NCI-H526 treated with DMSO at 0.1 percent for 48 hours (cell line): ENCODE results near the gene MACO1.
"Not testable (repeated sequence)": the region's sequence is repeated elsewhere in the genome, so short reads cannot be mapped to it uniquely, and the experiment has no call there.

Source experiments
- DNase-seq: peaks from one replicate; lab custom pipeline; 2025; lab: John Stamatoyannopoulos, UW

Gene MACO1

DNA sequence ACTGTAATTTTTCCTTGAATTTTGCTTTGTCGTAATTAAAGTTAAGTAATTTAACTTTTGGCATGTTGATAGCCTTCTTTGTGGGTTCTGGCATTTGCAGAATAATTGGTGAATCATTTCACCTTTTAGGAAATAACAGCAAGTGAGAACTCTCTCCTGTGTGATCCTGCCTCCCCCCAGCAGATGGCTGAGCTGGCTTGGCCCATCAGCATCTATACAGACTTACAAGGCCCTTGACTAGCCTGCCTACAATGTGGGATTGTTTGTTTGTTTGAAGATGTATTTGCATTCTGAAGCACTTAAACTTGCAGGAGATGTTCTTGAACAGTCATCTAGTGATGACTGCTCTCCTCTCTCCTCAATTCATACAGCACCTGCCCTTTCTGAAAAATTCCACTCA is 55.9 kb downstream of the MACO1 start:
- DNase-seq, result no peak

GRCh38 chr1:25487628-25488027 is 56.9 kb downstream of the MACO1 start:
- DNase-seq, result no peak

GRCh38 chr1:25492323-25492722 is 61.6 kb downstream of the MACO1 start:
- no peak for DNase-seq

DNA sequence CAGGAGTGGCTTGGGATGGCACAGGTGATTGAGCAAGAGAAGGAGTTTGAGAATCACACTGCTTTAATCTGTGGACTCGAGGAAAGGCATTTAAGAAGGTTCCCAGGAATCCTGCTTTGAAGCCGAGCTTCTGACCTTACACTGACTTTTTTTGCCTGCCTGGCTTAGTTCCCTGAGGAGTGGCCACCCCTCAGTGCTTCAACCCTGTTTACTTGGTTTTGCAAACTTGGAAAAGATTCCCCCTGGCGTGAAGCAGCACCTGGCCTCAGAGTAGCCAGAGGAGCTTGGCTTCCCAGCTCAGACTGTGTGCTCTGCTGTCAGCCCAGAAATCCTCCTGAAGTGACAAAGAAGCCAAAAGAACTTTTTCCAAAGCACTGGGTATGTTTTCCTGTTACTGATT is 64.3 kb downstream of the MACO1 start:
- no peak for DNase-seq

DNA sequence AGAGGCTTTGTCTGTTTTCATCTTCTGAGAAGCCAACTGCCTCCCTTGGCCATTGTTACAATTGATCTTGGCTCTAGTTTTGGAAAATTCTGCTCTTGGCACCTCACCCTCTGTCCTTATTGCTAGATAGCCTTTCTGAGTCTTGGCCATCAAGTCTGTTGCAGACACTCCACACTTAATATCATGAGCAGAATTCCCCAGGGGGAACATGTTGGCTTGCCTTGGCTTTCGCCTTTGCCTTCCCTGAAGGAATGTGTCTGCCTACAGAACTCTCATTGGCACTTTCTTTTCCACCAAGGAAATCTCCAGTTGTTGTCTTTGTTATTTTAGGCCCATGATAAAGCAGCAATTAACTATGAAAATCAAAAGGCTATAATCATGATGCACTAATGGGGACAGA is 70.0 kb downstream of the MACO1 start:
- no peak for DNase-seq

DNA sequence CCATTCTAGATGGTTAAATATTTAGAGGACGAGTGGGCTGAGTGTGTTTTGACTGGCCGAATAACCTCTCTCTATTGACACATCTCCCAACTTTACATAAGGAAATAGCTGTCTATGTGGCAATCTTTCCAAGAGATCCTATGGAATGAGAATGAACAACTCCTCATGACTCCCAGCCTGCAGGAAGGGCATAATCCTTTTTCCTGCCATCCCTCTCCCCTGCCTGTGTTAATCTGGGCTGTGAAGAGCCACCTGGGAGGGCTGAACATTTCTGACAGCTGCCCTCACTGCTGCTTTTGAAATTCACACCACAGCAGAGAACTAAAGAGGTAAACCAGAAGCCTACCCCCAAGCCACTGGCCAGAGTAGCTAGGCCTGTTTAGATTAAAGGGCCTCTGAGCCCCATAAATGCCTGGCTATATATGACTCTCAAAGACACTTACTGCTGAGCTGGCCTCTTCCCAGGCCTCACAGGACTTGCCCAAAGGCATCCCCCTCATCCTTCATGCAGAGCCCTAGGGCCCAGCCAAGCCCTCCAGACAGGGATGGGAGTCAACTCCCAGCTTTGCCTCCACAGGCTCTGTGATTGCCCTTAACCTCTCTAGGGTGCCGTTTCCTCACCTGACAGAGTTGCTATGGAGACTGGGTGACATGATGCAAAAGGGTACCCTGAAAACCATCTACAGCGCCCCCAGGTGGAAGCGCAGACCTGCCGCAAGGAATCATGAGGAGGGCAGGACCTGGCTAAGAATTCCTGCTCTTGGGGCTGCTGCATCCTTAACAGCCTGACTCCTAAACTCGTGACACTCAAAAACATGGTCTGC is 70.8 kb downstream of the MACO1 start:
- no peak for DNase-seq

DNA sequence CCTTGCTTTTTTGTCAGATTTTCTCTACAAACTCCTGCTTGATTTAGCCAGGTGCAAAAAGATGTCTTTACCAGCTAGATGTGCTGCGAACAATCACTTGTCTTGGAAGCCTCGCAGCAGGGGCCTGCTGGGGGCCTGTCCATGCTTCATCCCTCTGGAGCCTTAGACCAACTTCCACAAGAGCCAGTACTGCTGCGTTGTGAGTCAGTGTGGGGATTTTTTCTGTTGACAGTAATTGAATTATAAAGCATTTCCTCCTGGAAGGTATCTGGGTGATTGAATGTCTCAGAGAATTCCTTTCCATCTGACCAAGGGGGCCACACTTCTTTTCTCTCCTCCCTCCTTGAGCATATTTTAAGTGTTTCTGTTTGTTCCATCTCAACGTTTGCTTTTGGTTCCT is 72.3 kb downstream of the MACO1 start:
- DNase-seq, result no peak

DNA sequence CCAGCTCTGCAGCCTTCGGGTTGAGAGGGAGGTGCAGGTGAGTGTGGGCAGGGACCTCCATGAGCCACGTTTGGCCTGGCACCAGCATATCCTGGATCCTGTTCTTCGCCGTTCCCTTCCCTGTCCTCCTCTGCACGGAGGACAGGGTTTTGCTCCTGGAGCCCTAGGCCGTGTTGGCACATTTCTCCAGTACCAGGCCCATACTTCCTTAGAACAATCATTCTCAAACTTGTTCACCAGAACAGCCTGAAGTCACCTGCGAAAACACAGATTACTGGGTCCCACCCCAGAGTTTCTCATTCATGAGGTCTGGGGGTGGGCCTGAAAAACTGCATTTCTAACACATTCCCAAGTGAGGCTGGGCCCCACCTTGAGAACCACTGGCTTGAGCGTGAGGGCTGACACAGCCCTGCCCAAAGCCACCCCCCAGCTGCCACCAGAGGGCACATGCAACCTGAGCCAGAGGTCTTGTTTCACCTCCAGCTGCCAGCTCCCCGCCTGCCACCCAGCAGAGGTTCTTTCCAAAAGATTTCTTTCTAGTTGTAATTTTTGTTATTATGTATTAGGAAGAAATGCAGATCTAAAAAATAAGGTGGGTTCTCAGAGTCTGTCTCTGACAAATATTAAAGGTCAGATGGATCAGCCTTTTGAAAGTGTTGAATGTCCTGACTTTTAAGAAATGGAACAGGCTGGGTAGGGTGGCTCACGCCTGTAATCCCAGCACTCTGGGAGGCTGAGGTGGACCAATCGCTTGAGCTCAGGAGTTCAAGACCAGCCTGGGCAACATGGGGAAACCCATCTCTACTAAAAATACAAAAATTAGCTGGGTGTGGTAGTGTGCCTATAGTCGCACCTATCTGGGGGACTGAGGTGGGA is 73.1 kb downstream of the MACO1 start:
- DNase-seq, result no peak

DNA sequence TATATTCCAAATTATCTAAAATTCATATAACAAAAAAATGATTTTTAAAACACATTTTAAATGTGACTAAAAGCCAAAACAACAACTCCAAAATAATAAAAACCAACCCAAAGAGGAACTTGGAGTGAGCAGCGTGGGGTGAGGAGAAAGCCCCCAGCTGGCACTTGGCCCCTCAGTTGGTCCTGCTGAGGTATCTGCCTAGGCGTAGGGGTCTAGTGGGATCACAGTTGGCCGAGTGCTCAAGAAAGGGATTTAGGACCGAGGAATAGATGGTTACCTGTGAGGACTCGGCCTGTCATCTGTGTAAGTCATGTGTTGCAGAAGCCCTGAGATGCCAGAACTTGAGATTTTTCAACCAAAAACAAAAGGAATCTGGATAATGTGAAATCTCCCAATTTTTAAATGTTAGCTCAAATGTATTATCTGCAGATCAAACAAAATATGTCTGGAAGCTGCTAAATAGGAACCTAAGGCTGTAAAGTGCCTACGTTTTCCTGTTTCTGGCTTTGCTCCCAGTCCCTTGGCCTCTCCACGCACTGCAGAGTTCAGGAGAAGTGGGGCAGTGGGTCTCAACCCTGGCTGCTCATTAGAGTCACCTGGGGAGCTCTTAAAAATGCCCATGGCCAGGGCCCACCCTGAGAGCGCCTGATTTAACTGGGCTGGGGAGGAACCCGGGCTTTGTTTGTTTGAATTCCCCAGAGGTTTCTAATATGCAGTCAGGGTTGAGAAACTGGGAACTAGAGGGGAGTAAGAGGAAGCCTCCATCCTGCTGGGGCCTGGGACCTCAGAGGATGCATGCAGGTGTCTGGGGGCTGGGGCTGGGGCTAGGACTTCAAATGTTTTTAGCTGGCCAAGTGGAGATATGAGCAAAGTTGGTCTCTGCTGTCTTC is 74.3 kb downstream of the MACO1 start:
- DNase-seq, result peak; percentile 38

DNA sequence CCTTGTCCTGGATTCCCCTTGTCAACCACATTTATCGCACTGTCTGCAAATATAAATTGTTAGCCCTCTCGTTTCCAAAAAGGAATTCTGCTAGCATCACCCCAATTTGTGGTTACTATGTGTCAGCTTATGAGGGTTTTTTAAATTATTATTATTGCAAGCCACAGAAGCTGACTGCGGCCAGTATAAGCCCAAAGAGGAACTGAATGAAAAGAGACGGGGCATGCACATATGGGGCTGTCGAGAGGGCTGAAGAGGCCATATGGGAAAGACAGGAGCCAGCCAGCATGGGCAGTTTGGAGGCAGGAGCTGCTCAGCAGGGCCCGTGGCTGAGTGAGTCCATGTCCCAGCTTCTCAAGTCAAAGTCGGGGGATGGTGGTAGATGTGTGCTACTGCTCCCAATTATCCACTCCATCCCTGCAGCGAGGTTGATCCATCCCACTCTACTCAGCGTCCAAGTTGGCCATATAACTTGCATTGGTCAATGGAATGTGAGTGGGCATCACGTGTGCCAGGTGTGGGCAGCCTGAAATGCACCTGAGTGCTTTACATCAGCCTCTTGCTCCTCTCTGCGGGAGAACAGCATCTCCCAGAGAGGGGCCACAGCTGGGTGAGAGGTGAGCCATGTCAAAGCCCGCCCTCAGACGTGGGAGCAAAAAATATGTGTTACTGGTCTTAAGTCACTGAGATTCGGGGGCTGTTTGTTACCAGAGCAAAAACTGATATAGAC is 75.1 kb downstream of the MACO1 start:
- DNase-seq, result no peak

DNA sequence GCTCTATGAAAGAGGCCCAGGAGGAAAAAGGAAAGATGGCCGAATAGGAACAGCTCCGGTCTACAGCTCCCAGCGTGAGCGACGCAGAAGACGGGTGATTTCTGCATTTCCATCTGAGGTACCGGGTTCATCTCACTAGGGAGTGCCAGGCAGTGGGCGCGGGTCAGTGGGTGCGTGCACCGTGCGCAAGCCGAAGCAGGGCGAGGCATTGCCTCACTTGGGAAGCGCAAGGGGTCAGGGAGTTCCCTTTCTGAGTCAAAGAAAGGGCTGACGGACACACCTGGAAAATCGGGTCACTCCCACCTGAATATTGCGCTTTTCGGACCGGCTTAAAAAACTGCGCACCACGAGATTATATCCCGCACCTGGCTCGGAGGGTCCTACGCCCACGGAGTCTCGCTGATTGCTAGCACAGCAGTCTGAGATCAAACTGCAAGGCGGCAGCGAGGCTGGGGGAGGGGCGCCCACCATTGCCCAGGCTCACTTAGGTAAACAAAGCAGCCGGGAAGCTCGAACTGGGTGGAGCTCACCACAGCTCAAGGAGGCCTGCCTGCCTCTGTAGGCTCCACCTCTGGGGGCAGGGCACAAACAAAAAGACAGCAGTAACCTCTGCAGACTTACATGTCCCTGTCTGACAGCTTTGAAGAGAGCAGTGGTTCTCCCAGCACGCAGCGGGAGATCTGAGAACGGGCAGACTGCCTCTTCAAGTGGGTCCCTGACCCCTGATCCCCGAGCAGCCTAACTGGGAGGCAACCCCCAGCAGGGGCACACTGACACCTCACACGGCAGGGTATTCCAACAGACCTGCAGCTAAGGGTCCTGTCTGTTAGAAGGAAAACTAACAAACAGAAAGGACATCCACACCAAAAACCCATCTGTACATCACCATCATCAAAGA is 76.1 kb downstream of the MACO1 start:
- not testable (repeated sequence) for DNase-seq

GRCh38 chr1:25513666-25514065 is 83.0 kb downstream of the MACO1 start:
- no peak for DNase-seq

- no peak for DNase-seq
These were observed 84.3 kb downstream of the MACO1 start for GRCh38 chr1:25515033-25515432.

GRCh38 chr1:25516686-25517085 is 86.0 kb downstream of the MACO1 start:
- DNase-seq, result no peak

DNA sequence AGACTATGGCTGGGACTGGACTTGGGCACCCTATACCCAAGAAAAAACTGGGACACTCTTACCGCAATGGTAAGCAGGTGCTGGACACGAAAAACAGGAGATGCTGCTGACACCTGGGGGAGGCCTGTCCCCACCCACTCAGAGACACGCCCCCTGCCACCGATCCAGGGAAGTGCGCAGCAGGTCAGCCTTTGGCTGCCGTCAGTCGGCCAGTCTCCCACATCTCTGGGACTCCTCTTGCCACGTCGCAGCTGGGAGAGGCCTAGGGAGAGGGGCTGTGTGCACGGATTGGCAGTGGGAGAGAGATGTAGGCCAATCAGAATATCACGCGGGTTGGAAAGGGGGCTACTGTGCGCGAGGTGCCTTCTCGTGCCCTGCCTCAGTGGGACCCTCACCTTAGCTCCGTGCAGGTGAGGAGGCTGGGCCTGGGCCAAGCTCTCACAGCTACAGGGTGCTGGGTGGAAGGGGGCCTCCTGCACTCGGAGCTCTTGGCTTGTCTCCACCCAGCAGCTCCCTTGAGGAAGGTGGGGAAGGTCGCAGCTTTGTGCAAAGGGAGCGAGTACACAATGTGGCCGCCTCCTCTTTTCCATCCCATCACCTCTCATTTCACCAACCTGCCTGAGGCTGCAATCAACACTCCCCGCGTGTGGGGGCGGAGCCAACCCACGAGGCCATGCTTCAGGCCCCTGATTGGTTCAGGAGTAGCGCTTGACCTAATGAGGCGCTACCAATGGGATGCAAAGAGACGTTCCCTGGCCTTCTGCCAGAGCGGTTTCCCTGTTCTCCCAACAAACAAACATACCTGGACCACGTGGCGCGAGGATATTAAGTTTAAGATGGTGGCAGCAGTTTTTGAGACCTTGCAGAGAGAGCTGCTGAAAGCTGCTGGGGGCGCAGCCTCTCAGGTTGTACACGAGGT is 87.0 kb downstream of the MACO1 start:
- DNase-seq, result no peak

GRCh38 chr1:25519624-25520023 is 88.9 kb downstream of the MACO1 start:
- no peak for DNase-seq

DNA sequence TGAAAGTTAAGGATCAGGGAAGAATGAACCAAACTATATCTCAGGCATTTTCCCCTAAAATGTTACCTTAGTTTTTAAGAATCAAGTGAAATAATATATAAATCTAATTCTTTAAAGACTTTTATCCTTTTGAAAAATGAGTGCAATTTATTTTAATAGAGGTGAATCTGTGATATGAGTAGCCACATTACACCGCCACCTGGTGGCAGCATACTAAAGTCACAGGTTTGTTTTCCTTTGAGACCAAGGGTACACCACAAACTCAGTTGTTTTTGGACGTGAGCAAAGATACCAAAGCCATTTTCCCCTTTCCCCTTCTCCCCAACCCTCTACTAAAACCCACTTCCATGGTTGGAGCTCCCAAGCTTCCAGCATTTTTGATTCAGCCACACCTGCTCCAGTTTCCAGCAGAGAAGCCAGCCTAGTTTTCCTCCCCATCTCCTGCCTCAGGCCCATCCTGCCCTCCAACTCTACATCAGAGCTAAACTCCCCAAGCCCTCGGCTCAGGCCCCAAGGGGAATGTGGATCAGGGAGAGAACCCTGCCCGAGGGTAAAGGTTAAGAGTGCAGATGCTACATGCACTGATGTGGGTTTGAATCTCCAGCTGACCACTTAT is 89.9 kb downstream of the MACO1 start:
- peak; percentile 28 for DNase-seq

GRCh38 chr1:25522031-25522655 is 91.4 kb downstream of the MACO1 start:
- DNase-seq, result no peak
